ENCODE data around the gene GRIA1. TPM values are rescaled to one million over a fixed set of nuclear protein-coding genes. Genes with fewer than 3 reads are reported as not detected.

The GRIA1 gene
- total and polyA plus RNA-seq, 2 of the 13 experiments (the other 11 are each of a cell fraction or from before 2014, with no cell fraction given) = not detected

- CTCF ChIA-PET (ENCODE audit: low intra/inter-chr PET ratio, low total read pairs) = no interaction called here
- POLR2A ChIA-PET = no interaction called here
- no peaks in the 10 kb centered on the region for H3K4me1 ChIP-seq (ENCODE audit: insufficient read depth, low read length)
- H3K9me3 ChIP-seq (ENCODE audit: low read length) = no peaks in the 10 kb centered on the region
- no peak for FAIRE-seq
- H3K27me3 ChIP-seq (ENCODE audit: control insufficient read depth in 1 of 2, insufficient read depth in 2 of 2, low read length in 2 of 2) = peaks cover 0 to 1% of the 10 kb centered on the region in 2 experiments; a peak in 1 of 5 replicates
- intact Hi-C loops (cut with micrococcal nuclease; ENCODE audit: unreplicated experiment) (no loop called here), in situ Hi-C loops (cut with HindIII; ENCODE audit: extremely low pct_ligation_motif_present, low pct_unique_long_range_greater_than_20kb) (no loop called here)
- H2AFZ ChIP-seq (ENCODE audit: low read length) = no peak overlapping the region
- no peak overlapping the region for H3K4me2 ChIP-seq (ENCODE audit: low read depth, low read length)
- WGBS (ENCODE audit: low lambda C conversion rate) = 28% methylated on average over 3 of the region's 3 CpGs
- H3K36me3 ChIP-seq (replicated peaks in 1 of 2; ENCODE audit: control insufficient read depth in 1 of 2, insufficient read depth in 2 of 2, low read length in 2 of 2) = no peaks in the 10 kb centered on the region
- no peak for ATAC-seq
- TF ChIP-seq ZFP36L2 (CRISPR knock-in tag; IDR thresholded peaks at IDR 0.05) (no peak), ATRX (CRISPR knock-in tag; IDR thresholded peaks at IDR 0.05; ENCODE audit: borderline replicate concordance) (no peak), TCF12 (IDR thresholded peaks at IDR 0.05) (no peak), TCF12 (CRISPR knock-in tag; IDR thresholded peaks at IDR 0.05) (no peak), NCOR1 (IDR thresholded peaks at IDR 0.05; ENCODE audit: borderline replicate concordance, low read length) (no peak), MNT (IDR thresholded peaks at IDR 0.05) (no peak), MEIS2 (CRISPR knock-in tag; IDR thresholded peaks at IDR 0.05) (no peak), NR2F2 (IDR thresholded peaks at IDR 0.05; ENCODE audit: borderline replicate concordance, low read depth) (no peak), ASH2L (IDR thresholded peaks at IDR 0.05; ENCODE audit: insufficient read length, low read depth, low read length) (no peak)
- TF ChIP-seq, protein P1, sequence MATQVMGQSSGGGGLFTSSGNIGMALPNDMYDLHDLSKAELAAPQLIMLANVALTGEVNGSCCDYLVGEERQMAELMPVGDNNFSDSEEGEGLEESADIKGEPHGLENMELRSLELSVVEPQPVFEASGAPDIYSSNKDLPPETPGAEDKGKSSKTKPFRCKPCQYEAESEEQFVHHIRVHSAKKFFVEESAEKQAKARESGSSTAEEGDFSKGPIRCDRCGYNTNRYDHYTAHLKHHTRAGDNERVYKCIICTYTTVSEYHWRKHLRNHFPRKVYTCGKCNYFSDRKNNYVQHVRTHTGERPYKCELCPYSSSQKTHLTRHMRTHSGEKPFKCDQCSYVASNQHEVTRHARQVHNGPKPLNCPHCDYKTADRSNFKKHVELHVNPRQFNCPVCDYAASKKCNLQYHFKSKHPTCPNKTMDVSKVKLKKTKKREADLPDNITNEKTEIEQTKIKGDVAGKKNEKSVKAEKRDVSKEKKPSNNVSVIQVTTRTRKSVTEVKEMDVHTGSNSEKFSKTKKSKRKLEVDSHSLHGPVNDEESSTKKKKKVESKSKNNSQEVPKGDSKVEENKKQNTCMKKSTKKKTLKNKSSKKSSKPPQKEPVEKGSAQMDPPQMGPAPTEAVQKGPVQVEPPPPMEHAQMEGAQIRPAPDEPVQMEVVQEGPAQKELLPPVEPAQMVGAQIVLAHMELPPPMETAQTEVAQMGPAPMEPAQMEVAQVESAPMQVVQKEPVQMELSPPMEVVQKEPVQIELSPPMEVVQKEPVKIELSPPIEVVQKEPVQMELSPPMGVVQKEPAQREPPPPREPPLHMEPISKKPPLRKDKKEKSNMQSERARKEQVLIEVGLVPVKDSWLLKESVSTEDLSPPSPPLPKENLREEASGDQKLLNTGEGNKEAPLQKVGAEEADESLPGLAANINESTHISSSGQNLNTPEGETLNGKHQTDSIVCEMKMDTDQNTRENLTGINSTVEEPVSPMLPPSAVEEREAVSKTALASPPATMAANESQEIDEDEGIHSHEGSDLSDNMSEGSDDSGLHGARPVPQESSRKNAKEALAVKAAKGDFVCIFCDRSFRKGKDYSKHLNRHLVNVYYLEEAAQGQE (IDR thresholded peaks at IDR 0.05; ENCODE audit: borderline replicate concordance in 1 of 2, low read depth in 1 of 2, low read length in 2 of 2) = no peak
- TF ChIP-seq, protein P2, sequence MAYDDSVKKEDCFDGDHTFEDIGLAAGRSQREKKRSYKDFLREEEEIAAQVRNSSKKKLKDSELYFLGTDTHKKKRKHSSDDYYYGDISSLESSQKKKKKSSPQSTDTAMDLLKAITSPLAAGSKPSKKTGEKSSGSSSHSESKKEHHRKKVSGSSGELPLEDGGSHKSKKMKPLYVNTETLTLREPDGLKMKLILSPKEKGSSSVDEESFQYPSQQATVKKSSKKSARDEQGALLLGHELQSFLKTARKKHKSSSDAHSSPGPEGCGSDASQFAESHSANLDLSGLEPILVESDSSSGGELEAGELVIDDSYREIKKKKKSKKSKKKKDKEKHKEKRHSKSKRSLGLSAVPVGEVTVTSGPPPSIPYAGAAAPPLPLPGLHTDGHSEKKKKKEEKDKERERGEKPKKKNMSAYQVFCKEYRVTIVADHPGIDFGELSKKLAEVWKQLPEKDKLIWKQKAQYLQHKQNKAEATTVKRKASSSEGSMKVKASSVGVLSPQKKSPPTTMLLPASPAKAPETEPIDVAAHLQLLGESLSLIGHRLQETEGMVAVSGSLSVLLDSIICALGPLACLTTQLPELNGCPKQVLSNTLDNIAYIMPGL (CRISPR knock-in tag; IDR thresholded peaks at IDR 0.05; ENCODE audit: borderline replicate concordance in 1 of 2, low read depth in 1 of 2) = no peak
- H4K20me1 ChIP-seq (ENCODE audit: insufficient read depth, low read length) = no peaks in the 10 kb centered on the region
- H3K4me3 ChIP-seq (replicated peaks in 1 of 3; ENCODE audit: insufficient read depth in 1 of 3, low read depth in 2 of 3, low read length in 3 of 3) = no peak overlapping the region
- no peak overlapping the region for H3K27ac ChIP-seq (ENCODE audit: extremely low read length, insufficient read depth, low read length)
- no peak for DNase-seq (ENCODE audit: low spot score)
- no peaks in the 10 kb centered on the region for H3K79me2 ChIP-seq (ENCODE audit: insufficient read depth, low read length)
- no TSS peak for BruUV-seq (replicated peaks)
- no peak overlapping the region for H3K9ac ChIP-seq (ENCODE audit: insufficient read depth, low read depth, low read length)
These were observed 332.6 kb downstream of the GRIA1 start for GRCh38 chr5:153823036-153823435.
